Cortex of kidney (tissue), 1 donor: ENCODE data around the gene UGGT1.
A peak's percentile ranks its signal among the peaks of the same experiment; 100 is the strongest.

Source experiments
- DNase-seq: peaks from one replicate; lab custom pipeline; 2025; lab: John Stamatoyannopoulos, UW

The UGGT1 gene

GRCh38 chr2:128090945-128091725 lies at the start of gene UGGT1:
Gene UGGT1 (plus strand): TSS chr2:128091200. CDS start chr2:128091358, 158 bp downstream.
- peak; percentile 10 for DNase-seq

- DNase-seq, result no peak
Observed at GRCh38 chr2:128041561-128041960, 49.4 kb upstream of the UGGT1 start.

GRCh38 chr2:128043041-128043440 lies 48.0 kb upstream of the UGGT1 start:
- no peak for DNase-seq

- no peak for DNase-seq
Observed at GRCh38 chr2:128053331-128053730, 37.7 kb upstream of the UGGT1 start.

GRCh38 chr2:128054104-128054885 lies 36.7 kb upstream of the UGGT1 start:
- DNase-seq, result no peak

- DNase-seq, result no peak
Observed at GRCh38 chr2:128057334-128057733, 33.7 kb upstream of the UGGT1 start.

GRCh38 chr2:128058114-128058513 lies 32.9 kb upstream of the UGGT1 start:
- no peak for DNase-seq

GRCh38 chr2:128062571-128062970 lies 28.4 kb upstream of the UGGT1 start:
- DNase-seq, result no peak

- no peak for DNase-seq
Observed at GRCh38 chr2:128064353-128064752, 26.6 kb upstream of the UGGT1 start.

GRCh38 chr2:128069769-128070168 lies 21.2 kb upstream of the UGGT1 start:
- no peak for DNase-seq

- no peak for DNase-seq
Observed at GRCh38 chr2:128073278-128073677, 17.7 kb upstream of the UGGT1 start.

- DNase-seq, result no peak
Observed at GRCh38 chr2:128076461-128077106, 14.4 kb upstream of the UGGT1 start.

GRCh38 chr2:128084757-128085156 lies 6.2 kb upstream of the UGGT1 start:
- no peak for DNase-seq

- no peak for DNase-seq
Observed at GRCh38 chr2:128086244-128086643, 4.8 kb upstream of the UGGT1 start.

- DNase-seq, result no peak
Observed at GRCh38 chr2:128090575-128090944, 440 bp upstream of the UGGT1 start.

- no peak for DNase-seq
Observed at GRCh38 chr2:128091726-128092080, 703 bp downstream of the UGGT1 start.

GRCh38 chr2:128092656-128093055 lies 1.7 kb downstream of the UGGT1 start:
- no peak for DNase-seq

- DNase-seq, result no peak
Observed at GRCh38 chr2:128093762-128094161, 2.8 kb downstream of the UGGT1 start.

GRCh38 chr2:128095201-128095600 lies 4.2 kb downstream of the UGGT1 start:
- DNase-seq, result no peak

GRCh38 chr2:128103407-128103806 lies 12.4 kb downstream of the UGGT1 start:
- DNase-seq, result no peak

GRCh38 chr2:128105072-128105471 lies 14.1 kb downstream of the UGGT1 start:
- DNase-seq, result no peak

- DNase-seq, result no peak
Observed at GRCh38 chr2:128108166-128108565, 17.2 kb downstream of the UGGT1 start.

GRCh38 chr2:128109243-128109642 lies 18.2 kb downstream of the UGGT1 start:
- no peak for DNase-seq
